Measurements from ENCODE around the gene NRP1. TPM values are rescaled to one million over a fixed set of nuclear protein-coding genes. Genes with fewer than 3 reads are reported as not detected.

Gene NRP1
- polyA plus RNA-seq, 4 donors = 145 to 181 (median 161) TPM

GRCh38 chr10:33271969-33272583 lies 62.4 kb downstream of the NRP1 start:
- no peak for DNase-seq (ENCODE audit: low read depth in 4 of 4, low spot score in 2 of 4)

DNA sequence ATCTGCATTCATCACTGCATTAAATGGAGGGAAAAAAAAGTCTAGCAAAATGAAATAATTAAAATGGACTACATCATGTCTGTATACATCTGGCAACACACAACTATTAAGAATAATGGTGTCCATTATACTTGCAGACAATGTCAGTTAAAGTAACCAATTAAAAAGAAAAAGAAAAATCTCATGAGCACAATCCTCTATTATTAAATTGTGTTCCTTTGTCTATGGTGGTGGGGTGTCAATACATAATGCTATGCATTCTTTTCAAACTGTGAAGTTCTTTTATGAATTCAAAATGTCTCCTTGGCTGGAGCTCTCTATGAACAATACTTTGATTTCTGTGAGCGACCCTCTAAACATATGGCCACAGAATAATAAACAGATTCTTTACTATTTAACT lies 63.5 kb downstream of the NRP1 start:
- no peak for DNase-seq (ENCODE audit: low read depth in 4 of 4, low spot score in 2 of 4)

GRCh38 chr10:33267708-33268107 lies 66.8 kb downstream of the NRP1 start:
- no peak for DNase-seq (ENCODE audit: low read depth in 4 of 4, low spot score in 2 of 4)

DNA sequence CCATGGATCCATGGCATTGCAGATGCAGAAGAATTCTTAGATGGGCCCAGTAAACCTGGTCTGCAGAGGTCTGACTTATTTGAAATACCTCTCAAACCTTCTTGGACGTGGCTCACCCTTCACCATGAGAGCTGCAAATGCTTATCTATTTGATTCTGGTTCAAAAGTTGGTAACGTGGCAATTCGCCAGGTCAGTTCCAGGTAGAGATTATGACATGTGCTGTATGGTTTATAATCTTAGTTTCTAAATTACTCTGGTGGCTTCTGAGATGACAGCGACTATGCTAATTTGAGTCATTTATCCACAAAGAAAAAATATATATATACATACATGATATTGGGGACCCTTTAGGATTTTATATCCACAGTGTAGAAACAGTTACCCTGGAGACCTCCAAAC lies 68.8 kb downstream of the NRP1 start:
- DNase-seq (ENCODE audit: low read depth in 4 of 4, low spot score in 2 of 4) = no peak

DNA sequence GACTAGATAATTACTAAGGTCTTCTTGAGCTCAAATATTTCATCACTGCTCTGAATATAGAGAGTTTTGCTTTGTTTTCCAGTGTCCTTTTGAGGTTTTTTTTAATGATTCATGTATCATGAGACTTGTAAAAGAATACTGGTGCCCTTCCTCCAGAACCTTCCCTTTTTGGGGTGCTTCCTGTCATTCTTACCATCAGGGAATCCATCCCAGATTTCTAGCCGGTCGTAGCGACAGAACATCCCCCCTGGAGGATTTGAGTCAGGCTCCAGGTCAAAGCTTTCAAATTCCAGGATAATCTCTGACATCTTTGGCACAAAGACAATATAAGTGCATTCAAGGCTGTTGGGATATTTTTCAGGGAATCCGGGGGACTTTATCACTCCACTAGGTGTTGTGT lies 71.0 kb downstream of the NRP1 start:
- no peak for DNase-seq (ENCODE audit: low read depth in 4 of 4, low spot score in 2 of 4)

GRCh38 chr10:33262871-33263270 lies 71.6 kb downstream of the NRP1 start:
- no peak for DNase-seq (ENCODE audit: low read depth in 4 of 4, low spot score in 2 of 4)

DNA sequence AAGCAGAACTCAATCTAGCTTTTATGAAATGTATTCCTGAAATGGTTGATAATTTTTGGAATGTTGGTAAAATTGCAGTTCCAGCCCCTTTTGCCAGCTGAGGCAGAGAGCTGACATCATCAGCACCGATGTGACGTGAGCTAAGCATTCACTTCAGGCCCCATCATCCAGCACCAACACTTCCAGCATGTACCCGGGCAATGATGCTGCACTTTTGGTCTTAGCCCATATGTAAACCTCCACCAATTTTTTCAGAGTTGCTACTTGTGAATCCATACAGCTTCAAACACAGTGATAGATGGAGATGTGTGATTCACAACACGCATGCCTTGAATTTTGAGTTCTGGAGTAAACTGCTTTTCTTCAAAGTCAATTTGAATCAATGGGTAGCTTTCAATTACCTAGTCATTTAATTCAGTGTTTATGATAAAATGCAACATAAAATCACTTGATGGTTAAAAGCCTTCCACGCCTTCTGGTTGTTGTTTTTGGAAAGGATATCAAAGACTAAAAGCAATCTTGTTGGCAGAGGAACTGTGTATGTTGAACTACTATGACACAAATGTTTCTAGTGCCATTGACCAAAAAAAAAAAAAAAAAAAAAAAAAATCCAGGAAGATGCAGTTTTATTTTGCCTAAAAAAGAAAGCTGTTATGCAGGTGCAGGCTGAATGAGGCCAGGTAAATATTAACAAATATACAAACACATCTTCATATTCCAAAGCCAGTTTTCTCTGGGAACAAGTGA lies 73.9 kb downstream of the NRP1 start:
- no peak for DNase-seq (ENCODE audit: low read depth in 4 of 4, low spot score in 2 of 4)

- no peak for DNase-seq (ENCODE audit: low read depth in 4 of 4, low spot score in 2 of 4)
Observed at GRCh38 chr10:33258967-33259366, 75.5 kb downstream of the NRP1 start.

DNA sequence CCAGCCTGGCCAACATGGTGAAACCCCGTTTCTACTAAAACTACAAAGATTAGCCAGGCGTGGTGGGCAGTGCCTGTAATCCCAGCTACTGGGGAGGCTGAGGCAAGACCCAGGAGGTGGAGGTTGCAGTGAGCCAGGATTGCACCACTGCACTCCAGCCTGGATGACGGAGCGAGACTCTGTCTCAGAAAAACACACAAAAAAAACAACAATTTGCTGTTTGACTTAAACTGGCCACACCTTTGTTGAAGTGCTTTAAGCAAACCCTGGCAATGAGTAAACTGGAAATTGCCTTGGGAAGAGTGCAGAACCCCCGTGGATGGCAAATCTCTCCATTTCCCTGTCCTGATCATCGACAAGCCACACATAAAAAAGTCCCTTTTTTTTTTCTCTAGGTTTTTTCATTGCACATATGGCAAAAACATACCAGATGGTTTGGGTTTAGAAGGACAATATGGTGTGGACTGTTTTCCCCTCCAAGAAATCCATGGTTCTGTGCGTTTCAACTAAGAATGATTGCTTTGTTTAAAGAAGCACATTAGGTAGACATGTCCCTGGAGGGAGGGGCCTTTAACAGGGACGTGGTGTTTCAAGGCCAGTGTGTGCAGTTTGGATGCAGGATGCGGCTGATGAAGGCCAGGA lies 76.9 kb downstream of the NRP1 start:
- DNase-seq (ENCODE audit: low read depth in 4 of 4, low spot score in 2 of 4) = no peak

GRCh38 chr10:33256458-33256857 lies 78.0 kb downstream of the NRP1 start:
- no peak for DNase-seq (ENCODE audit: low read depth in 4 of 4, low spot score in 2 of 4)

DNA sequence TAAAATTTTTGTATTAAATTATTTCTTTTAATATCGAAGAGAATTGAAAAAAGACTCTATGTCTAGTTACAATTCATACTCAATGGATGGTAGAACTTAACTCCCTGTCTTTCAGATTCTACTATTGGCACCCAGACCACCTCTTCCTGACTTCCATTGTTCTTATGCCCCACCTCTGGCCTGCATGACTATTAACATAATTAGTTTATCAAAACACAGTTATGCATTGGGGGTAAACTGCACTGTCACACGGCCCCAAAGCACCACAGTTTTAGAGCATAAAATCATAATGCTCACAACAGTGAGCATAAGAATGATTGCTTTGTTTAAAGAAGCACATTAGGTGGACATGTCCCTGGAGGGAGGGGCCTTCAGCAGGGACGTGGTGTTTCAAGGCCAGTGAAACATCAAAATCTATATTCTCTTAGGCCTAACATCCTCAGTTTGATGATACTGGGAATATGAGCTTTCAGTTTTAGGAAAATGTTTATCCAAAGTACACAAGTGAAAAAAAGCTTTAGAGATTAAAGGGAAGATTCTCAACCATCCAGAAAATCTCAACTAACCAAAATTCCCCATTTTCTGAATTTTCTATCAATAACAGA lies 79.8 kb downstream of the NRP1 start:
- no peak for DNase-seq (ENCODE audit: low read depth in 4 of 4, low spot score in 2 of 4)

- DNase-seq (ENCODE audit: low read depth in 4 of 4, low spot score in 2 of 4) = no peak
Observed at GRCh38 chr10:33253411-33253810, 81.1 kb downstream of the NRP1 start.

- no peak for DNase-seq (ENCODE audit: low read depth in 4 of 4, low spot score in 2 of 4)
Observed at GRCh38 chr10:33252794-33253203, 81.7 kb downstream of the NRP1 start.

DNA sequence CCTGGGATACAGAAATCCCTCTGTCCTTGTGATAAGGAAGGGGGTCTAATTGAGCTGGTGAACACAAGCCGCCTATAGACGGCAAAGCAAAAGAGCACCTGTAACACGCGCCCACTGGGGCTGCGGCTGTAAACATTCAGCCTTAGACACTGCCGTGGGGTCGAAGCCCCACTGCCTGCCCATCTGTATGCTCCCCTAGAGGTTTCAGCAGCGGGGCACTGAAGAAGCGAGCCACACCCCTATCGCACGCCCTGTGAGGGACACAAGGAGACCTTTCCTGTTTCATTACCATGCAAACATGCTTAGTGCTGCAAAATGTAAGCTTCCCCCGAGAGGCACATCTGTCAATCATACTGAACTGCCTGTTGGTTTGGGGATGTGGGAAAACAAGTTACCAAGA lies 82.1 kb downstream of the NRP1 start:
- no peak for DNase-seq (ENCODE audit: low read depth in 4 of 4, low spot score in 2 of 4)

GRCh38 chr10:33249659-33250345 lies 84.7 kb downstream of the NRP1 start:
- DNase-seq (ENCODE audit: low read depth in 4 of 4, low spot score in 2 of 4) = no peak

DNA sequence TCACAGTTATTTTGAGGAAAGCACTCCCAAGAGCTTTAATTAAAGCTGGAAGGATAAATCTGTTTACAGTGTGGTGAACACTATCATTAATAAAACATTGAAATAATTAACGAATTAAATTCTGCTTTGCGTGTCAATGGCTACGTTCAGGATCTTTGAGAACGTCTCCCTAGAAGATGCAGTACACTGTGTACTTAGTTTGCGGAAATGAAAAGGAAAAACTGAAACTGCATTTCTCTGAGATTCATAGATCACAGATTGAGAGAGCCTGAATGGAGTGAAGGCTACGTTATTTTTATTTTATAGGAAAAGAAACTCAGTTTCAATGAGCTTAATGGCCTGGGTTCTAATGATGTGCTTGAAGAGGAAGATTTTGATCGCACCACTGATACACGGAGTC lies 85.3 kb downstream of the NRP1 start:
- no peak for DNase-seq (ENCODE audit: low read depth in 4 of 4, low spot score in 2 of 4)

- DNase-seq (ENCODE audit: low read depth in 4 of 4, low spot score in 2 of 4) = no peak
Observed at GRCh38 chr10:33248638-33249037, 85.8 kb downstream of the NRP1 start.

- DNase-seq (ENCODE audit: low read depth in 4 of 4, low spot score in 2 of 4) = no peak
Observed at GRCh38 chr10:33247221-33247922, 87.1 kb downstream of the NRP1 start.

DNA sequence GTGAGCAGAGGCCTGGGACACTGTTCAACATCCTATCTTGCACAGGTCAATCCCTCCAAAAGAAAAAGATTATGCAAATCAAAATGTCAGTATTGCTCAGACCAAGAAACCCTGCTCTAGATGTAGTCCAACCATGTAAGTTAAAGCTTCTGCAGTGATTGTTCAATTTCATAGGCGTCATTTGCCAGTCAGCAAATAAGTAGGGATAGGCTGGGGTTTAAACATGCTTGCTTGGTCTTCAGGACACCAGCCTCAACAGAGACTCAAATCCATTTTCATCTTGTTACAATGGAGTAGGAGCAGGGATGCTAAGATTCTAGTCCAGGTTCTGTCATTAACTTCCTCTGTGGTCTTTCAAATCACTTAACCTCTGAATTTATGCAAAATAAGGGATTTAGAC lies 89.1 kb downstream of the NRP1 start:
- DNase-seq (ENCODE audit: low read depth in 4 of 4, low spot score in 2 of 4) = no peak

- no peak for DNase-seq (ENCODE audit: low read depth in 4 of 4, low spot score in 2 of 4)
Observed at GRCh38 chr10:33244354-33244967, 90.0 kb downstream of the NRP1 start.

Data from left renal cortex interstitium (tissue), 4 donors.